ENCODE results near the gene NOTCH1.

Gene NOTCH1

GRCh38 chr9:136487672-136488071, 58.2 kb downstream of the NOTCH1 start:
- H3K27me3 ChIP-seq (replicated peaks; ENCODE audit: control insufficient read depth, insufficient read depth, low read length), result peaks cover 33% of the 10 kb centered on the region
- H3K4me3 ChIP-seq (ENCODE audit: low read length), result no peak overlapping the region
- H3K36me3 ChIP-seq (ENCODE audit: control insufficient read depth, insufficient read depth, low read length, severe bottlenecking), result no peaks in the 10 kb centered on the region
- H3K9ac ChIP-seq (ENCODE audit: low read length), result no peak overlapping the region
- H3K9me3 ChIP-seq (ENCODE audit: control insufficient read depth, low read length), result no peaks in the 10 kb centered on the region
- DNase-seq (ENCODE audit: low read depth), result no peak
- H3K4me1 ChIP-seq (ENCODE audit: control insufficient read depth, insufficient read depth, low read length), result peaks cover 9% of the 10 kb centered on the region

GRCh38 chr9:136486823-136487620, 58.8 kb downstream of the NOTCH1 start:
- Histone ChIP-seq H3K36me3 (ENCODE audit: control insufficient read depth, insufficient read depth, low read length, severe bottlenecking) (no peaks in the 10 kb centered on the region), H3K9me3 (ENCODE audit: control insufficient read depth, low read length) (no peaks in the 10 kb centered on the region), H3K4me3 (ENCODE audit: low read length) (no peak overlapping the region), H3K4me1 (ENCODE audit: control insufficient read depth, insufficient read depth, low read length) (peaks cover 10% of the 10 kb centered on the region), H3K9ac (ENCODE audit: low read length) (no peak overlapping the region), H3K27me3 (replicated peaks; ENCODE audit: control insufficient read depth, insufficient read depth, low read length) (peaks cover 33% of the 10 kb centered on the region)
- DNase-seq (ENCODE audit: low read depth), result no peak

- H3K36me3 ChIP-seq (ENCODE audit: control insufficient read depth, insufficient read depth, low read length, severe bottlenecking), result no peaks in the 10 kb centered on the region
- H3K4me1 ChIP-seq (ENCODE audit: control insufficient read depth, insufficient read depth, low read length), result peaks cover 19% of the 10 kb centered on the region
- DNase-seq (ENCODE audit: low read depth), result no peak
- no peak overlapping the region for H3K9ac ChIP-seq (ENCODE audit: low read length)
- H3K27me3 ChIP-seq (replicated peaks; ENCODE audit: control insufficient read depth, insufficient read depth, low read length), result peaks cover 33% of the 10 kb centered on the region
- no peaks in the 10 kb centered on the region for H3K9me3 ChIP-seq (ENCODE audit: control insufficient read depth, low read length)
- no peak overlapping the region for H3K4me3 ChIP-seq (ENCODE audit: low read length)
Measured at GRCh38 chr9:136486131-136486530, 59.7 kb downstream of the NOTCH1 start.

DNA sequence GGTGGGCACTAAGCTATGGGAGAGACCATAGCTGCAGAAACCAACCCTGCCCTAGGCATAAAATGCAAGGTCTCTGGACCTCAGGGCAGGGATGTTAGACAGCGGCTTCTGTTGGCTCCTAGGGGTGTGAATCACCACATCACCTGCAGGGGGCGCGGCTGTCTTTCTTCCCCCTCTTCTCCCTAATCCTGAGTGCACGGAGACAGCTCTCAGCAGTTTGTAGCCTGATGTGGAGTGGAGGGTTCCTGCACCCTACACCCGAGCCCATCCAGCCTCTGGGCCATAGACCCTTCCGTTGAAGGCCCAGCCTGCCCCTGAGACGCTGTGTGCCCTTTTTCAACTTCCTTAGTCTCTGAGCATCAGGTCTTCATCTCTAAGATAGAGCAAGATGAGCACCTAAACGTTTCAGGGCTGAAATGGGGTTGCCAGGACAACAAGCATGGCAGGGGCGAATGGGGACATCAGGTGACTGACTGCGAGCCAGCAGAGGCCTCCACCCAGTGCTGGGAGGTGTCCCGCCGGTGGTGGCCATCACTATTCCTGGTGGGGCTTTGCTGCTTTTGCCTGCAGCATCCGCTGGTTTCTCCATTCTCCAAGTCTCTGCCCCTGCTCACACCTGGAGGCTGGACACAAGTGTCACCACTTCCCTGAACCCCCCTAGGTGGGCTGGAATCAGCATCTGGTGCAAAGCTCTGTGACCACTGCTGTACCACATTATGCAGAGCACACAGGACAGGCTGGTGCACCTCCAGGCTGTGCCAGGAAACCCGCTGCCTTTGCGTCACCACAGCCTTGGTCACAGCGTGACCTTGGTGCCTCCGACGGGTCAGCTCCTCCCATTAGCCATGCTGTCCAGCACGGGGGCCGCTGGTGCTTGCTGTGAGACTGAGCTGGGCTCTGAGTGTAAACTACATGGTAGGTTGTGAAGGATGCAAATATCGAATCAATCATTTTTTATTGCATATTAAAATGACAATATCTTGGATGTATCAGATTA, 60.5 kb downstream of the NOTCH1 start:
- Histone ChIP-seq H3K4me1 (ENCODE audit: control insufficient read depth, insufficient read depth, low read length) (peaks cover 21% of the 10 kb centered on the region), H3K9me3 (ENCODE audit: control insufficient read depth, low read length) (no peaks in the 10 kb centered on the region), H3K27me3 (replicated peaks; ENCODE audit: control insufficient read depth, insufficient read depth, low read length) (peaks cover 29% of the 10 kb centered on the region), H3K4me3 (ENCODE audit: low read length) (no peak overlapping the region), H3K9ac (ENCODE audit: low read length) (no peak overlapping the region), H3K36me3 (ENCODE audit: control insufficient read depth, insufficient read depth, low read length, severe bottlenecking) (no peaks in the 10 kb centered on the region)
- peak; percentile 87 for DNase-seq (ENCODE audit: low read depth)

DNA sequence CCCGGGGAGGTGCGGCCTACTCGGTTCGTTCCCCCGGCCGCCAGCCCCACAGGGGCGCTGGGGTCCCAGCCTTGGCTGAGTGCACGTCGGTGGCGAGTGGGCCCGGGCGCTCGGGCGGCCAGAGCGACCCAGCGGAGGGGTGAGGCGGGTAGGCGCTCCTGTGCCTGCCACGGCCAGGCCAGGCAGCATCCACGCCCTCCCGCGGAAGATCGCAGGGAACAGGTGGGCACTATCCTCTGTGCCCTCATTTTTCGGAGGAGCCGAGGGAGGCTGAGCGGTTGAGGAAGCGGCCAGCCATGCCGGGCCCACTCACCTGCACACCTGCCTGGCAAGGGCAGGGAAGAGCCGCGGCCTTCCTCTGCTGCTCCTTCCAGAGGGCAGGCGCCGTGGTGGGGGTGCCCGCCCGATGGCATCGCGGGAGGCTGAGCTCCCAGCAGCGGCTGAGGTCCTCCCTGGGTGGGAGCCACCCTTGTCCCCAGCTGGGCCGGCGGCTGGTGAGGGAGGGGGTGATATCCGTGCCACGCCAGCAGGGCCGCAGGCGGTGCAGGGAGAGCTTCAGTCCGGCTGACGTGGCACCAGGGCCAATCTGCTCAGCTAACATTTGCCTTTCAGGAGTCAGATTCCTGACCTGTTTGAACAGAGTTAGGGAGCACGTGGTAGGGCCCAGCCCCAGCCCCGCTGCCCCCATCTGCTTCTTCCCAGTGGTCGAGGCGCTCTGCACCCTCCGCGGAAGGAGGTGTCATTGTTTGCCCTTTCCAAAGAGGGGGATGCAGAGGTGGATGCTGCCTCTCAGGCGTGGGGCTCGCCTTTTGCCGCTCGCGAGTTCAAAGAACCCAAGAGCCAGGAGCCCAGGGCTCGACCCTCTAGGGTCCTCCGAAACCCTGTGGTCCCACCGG, 61.4 kb downstream of the NOTCH1 start:
- Histone ChIP-seq H3K9me3 (ENCODE audit: control insufficient read depth, low read length) (no peaks in the 10 kb centered on the region), H3K27me3 (replicated peaks; ENCODE audit: control insufficient read depth, insufficient read depth, low read length) (peaks cover 25% of the 10 kb centered on the region), H3K9ac (ENCODE audit: low read length) (peak overlapping the region; percentile 89), H3K36me3 (ENCODE audit: control insufficient read depth, insufficient read depth, low read length, severe bottlenecking) (no peaks in the 10 kb centered on the region), H3K4me3 (ENCODE audit: low read length) (peak overlapping the region; percentile 84), H3K4me1 (ENCODE audit: control insufficient read depth, insufficient read depth, low read length) (peaks cover 21% of the 10 kb centered on the region)
- DNase-seq (ENCODE audit: low read depth), result no peak

DNA sequence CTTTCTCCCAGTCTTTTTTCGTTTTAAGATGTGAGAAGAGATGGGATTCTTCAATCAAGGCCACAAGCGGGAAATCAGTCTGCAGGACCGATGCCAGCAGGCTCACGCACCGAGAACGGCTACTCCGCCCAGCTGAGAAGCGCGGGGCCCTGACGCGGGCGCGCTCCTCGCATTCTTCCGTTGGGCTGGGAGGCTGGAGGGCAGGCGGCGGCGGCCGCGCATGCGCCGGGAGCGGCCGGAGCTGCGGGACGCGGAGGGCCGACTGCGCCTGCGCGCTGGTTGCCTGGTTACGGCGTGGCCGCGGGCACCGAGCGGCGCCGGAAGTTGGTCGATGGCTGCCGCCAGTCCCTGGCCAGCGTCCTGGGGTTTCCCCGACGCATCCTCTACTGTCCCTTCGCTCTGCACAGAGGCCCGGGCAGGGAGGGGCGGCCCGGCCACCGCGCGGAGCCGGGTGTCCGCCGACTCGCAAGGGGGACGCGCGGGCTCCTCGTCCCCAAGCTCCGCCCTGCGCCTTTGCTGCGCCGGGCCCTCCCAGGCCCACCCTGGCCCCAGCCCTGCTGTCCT, 62.2 kb downstream of the NOTCH1 start:
- peak; percentile 96 for DNase-seq (ENCODE audit: low read depth)
- H3K27me3 ChIP-seq (replicated peaks; ENCODE audit: control insufficient read depth, insufficient read depth, low read length), result peaks cover 20% of the 10 kb centered on the region
- peak overlapping the region; percentile 84 for H3K4me3 ChIP-seq (ENCODE audit: low read length)
- no peaks in the 10 kb centered on the region for H3K9me3 ChIP-seq (ENCODE audit: control insufficient read depth, low read length)
- H3K4me1 ChIP-seq (ENCODE audit: control insufficient read depth, insufficient read depth, low read length), result peaks cover 21% of the 10 kb centered on the region
- H3K9ac ChIP-seq (ENCODE audit: low read length), result peak overlapping the region; percentile 89
- no peaks in the 10 kb centered on the region for H3K36me3 ChIP-seq (ENCODE audit: control insufficient read depth, insufficient read depth, low read length, severe bottlenecking)

GRCh38 chr9:136482793-136483588, 62.9 kb downstream of the NOTCH1 start, which contains the start of gene SEC16A:
Gene SEC16A, minus strand, starts transcription at chr9:136483040. Its CDS starts 5,425 bp downstream, at chr9:136477615.
- Histone ChIP-seq H3K4me1 (ENCODE audit: control insufficient read depth, insufficient read depth, low read length) (peaks cover 21% of the 10 kb centered on the region), H3K27me3 (replicated peaks; ENCODE audit: control insufficient read depth, insufficient read depth, low read length) (peaks cover 13% of the 10 kb centered on the region), H3K4me3 (ENCODE audit: low read length) (peak within 1 kb of the TSS; percentile 99), H3K9ac (ENCODE audit: low read length) (peak within 1 kb of the TSS; percentile 97), H3K36me3 (ENCODE audit: control insufficient read depth, insufficient read depth, low read length, severe bottlenecking) (no peaks in the 10 kb centered on the region), H3K9me3 (ENCODE audit: control insufficient read depth, low read length) (no peaks in the 10 kb centered on the region)
- peak; percentile 100 for DNase-seq (ENCODE audit: low read depth)

GRCh38 chr9:136482046-136482792, 63.6 kb downstream of the NOTCH1 start:
- H3K36me3 ChIP-seq (ENCODE audit: control insufficient read depth, insufficient read depth, low read length, severe bottlenecking), result peaks cover 4% of the 10 kb centered on the region
- peaks cover 21% of the 10 kb centered on the region for H3K4me1 ChIP-seq (ENCODE audit: control insufficient read depth, insufficient read depth, low read length)
- peaks cover 6% of the 10 kb centered on the region for H3K27me3 ChIP-seq (replicated peaks; ENCODE audit: control insufficient read depth, insufficient read depth, low read length)
- peak overlapping the region; percentile 99 for H3K4me3 ChIP-seq (ENCODE audit: low read length)
- peak; percentile 84 for DNase-seq (ENCODE audit: low read depth)
- no peaks in the 10 kb centered on the region for H3K9me3 ChIP-seq (ENCODE audit: control insufficient read depth, low read length)
- H3K9ac ChIP-seq (ENCODE audit: low read length), result peak overlapping the region; percentile 97

- H3K9me3 ChIP-seq (ENCODE audit: control insufficient read depth, low read length), result no peaks in the 10 kb centered on the region
- H3K4me1 ChIP-seq (ENCODE audit: control insufficient read depth, insufficient read depth, low read length), result peaks cover 21% of the 10 kb centered on the region
- no peaks in the 10 kb centered on the region for H3K27me3 ChIP-seq (replicated peaks; ENCODE audit: control insufficient read depth, insufficient read depth, low read length)
- peak overlapping the region; percentile 97 for H3K9ac ChIP-seq (ENCODE audit: low read length)
- DNase-seq (ENCODE audit: low read depth), result peak; percentile 8
- peaks cover 10% of the 10 kb centered on the region for H3K36me3 ChIP-seq (ENCODE audit: control insufficient read depth, insufficient read depth, low read length, severe bottlenecking)
- peak overlapping the region; percentile 99 for H3K4me3 ChIP-seq (ENCODE audit: low read length)
Measured at GRCh38 chr9:136481558-136481957, 64.3 kb downstream of the NOTCH1 start.
